Dendritic cell treated with granulocyte-macrophage colony-stimulating factor and Interleukin-4, amounts not matched to agents 40 ng/mL and 50 ng/mL, for 4 days (primary cell): ENCODE measurements around the gene LRRC8D.
"Not testable (repeated sequence)": the region's sequence is repeated elsewhere in the genome, so short reads cannot be mapped to it uniquely, and the experiment has no call there.

Source experiments
- H3K27ac Mint-ChIP-seq: one replicate; pipeline ENCODE4 v1.8.0; 2022; ENCODE audit warnings: mild to moderate bottlenecking, mixed read lengths
- H3K27me3 Mint-ChIP-seq: one replicate; pipeline ENCODE4 v1.8.0; 2022; ENCODE audit warnings: mild to moderate bottlenecking, mixed read lengths
- H3K36me3 Mint-ChIP-seq: one replicate; pipeline ENCODE4 v1.8.0; 2022; ENCODE audit warnings: low read depth, mixed read lengths
- H3K4me1 Mint-ChIP-seq: one replicate; pipeline ENCODE4 v1.8.0; 2022; ENCODE audit warnings: low read depth, mixed read lengths
- H3K4me3 Mint-ChIP-seq: one replicate; pipeline ENCODE4 v1.8.0; 2022; ENCODE audit warnings: mild to moderate bottlenecking, moderate library complexity, mixed read lengths
- H3K9me3 Mint-ChIP-seq: one replicate; pipeline ENCODE4 v1.8.0; 2022; ENCODE audit warnings: mixed read lengths
- intact Hi-C: fragments of 100-400 bp; cut with micrococcal nuclease; formaldehyde crosslinking; loops from one replicate; pipeline ENCODE4 v1.15.0; 2022

The LRRC8D gene

DNA sequence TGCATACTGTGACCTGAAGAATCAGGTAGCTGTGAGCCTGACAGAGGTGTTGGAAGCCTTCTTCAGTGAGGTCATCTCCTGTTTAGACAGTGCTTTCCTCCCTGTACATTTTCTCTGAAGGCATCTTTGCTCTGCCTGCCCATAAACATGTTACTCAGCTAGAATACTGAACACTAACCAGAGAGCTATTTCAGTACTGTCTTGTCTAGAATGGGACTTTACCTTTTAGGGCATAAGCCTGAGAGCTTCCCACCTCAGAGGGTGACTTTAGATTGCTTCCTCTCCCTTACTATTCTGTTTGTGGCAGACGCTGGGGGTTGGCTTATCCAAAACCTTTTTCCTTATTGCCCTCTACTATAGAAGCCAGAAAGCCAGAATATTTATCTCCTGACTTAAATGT lies 150.8 kb downstream of the LRRC8D start:
- intact Hi-C loops: loop anchor here (10.0 kb wide), 1 partner anchor 67 kb away; no protein-coding TSS in a partner anchor
- H3K27ac Mint-ChIP-seq: no peak overlapping the region
- no peaks in the 10 kb centered on the region for H3K36me3 Mint-ChIP-seq
- no peak overlapping the region for H3K4me3 Mint-ChIP-seq
- H3K4me1 Mint-ChIP-seq: peaks cover 66% of the 10 kb centered on the region
- H3K27me3 Mint-ChIP-seq: no peaks in the 10 kb centered on the region
- H3K9me3 Mint-ChIP-seq: no peaks in the 10 kb centered on the region

- Mint-ChIP-seq H3K4me3 (no peak overlapping the region), H3K4me1 (peaks cover 64% of the 10 kb centered on the region), H3K36me3 (no peaks in the 10 kb centered on the region), H3K27me3 (no peaks in the 10 kb centered on the region), H3K9me3 (no peaks in the 10 kb centered on the region), H3K27ac (no peak overlapping the region)
- intact Hi-C loops: loop anchor here (10.0 kb wide), 1 partner anchor 67 kb away; no protein-coding TSS in a partner anchor
These were observed 151.2 kb downstream of the LRRC8D start for GRCh38 chr1:89972024-89972423.

- Mint-ChIP-seq H3K27ac (peak overlapping the region; percentile 95), H3K36me3 (no peaks in the 10 kb centered on the region), H3K9me3 (no peaks in the 10 kb centered on the region), H3K4me3 (no peak overlapping the region), H3K27me3 (no peaks in the 10 kb centered on the region), H3K4me1 (peaks cover 59% of the 10 kb centered on the region)
- intact Hi-C loops: loop anchor here (10.0 kb wide), 1 partner anchor 69 kb away; no protein-coding TSS in a partner anchor
These were observed 152.8 kb downstream of the LRRC8D start for GRCh38 chr1:89973471-89974127.

- Mint-ChIP-seq H3K4me3 (no peak overlapping the region), H3K9me3 (no peaks in the 10 kb centered on the region), H3K27ac (peak overlapping the region; percentile 95), H3K27me3 (no peaks in the 10 kb centered on the region), H3K4me1 (peaks cover 59% of the 10 kb centered on the region), H3K36me3 (no peaks in the 10 kb centered on the region)
- intact Hi-C loops: loop anchor here (10.0 kb wide), 1 partner anchor 69 kb away; no protein-coding TSS in a partner anchor
These were observed 153.4 kb downstream of the LRRC8D start for GRCh38 chr1:89974256-89974655.

DNA sequence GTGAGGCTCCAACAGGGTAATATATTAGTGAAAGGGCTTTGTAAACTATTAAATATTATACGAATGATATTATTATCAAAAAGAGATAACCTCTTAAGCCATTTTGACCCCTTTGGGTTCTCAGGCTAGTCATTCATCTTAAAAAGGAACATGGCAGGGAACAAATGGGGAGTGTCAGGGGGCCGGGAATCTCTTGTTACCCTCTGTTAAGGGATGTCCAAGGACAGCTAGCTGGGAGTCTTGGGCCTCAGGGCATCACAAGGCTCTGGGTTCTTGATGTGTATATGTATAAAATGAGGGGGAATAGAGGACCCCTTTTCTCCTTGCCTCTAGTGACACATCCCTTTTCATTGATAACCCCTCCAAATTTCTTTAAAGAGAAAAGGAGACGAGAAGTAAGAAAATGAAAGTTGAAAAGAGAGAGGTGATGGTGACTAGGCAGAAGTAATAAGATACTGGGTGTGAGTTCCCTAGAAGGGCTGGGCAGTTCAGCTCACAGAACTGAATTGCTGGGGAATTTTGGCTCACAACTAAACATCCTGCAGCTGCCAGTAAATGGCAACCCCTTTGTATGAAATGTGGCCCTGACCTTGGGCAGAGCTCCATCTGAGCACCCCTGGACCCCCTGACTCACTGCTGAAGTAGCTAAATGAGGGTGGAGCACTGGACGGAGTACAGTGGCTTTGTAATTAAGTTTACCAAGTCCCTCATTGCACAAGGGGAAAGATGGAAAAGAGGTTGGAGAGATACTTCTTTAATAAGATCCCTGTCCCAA lies 154.1 kb downstream of the LRRC8D start:
- H3K27me3 Mint-ChIP-seq: no peaks in the 10 kb centered on the region
- peak overlapping the region; percentile 60 for H3K4me3 Mint-ChIP-seq
- peak overlapping the region; percentile 95 for H3K27ac Mint-ChIP-seq
- intact Hi-C loops: loop anchor here (5.0 to 10.0 kb wide), 2 partner anchors 33 to 70 kb away; no protein-coding TSS in a partner anchor
- H3K9me3 Mint-ChIP-seq: no peaks in the 10 kb centered on the region
- no peaks in the 10 kb centered on the region for H3K36me3 Mint-ChIP-seq
- peaks cover 59% of the 10 kb centered on the region for H3K4me1 Mint-ChIP-seq

- Mint-ChIP-seq H3K36me3 (no peaks in the 10 kb centered on the region), H3K4me3 (peak overlapping the region; percentile 13), H3K27ac (peak overlapping the region; percentile 95), H3K27me3 (no peaks in the 10 kb centered on the region), H3K9me3 (no peaks in the 10 kb centered on the region), H3K4me1 (peaks cover 53% of the 10 kb centered on the region)
- intact Hi-C loops: loop anchor here (5.0 to 10.0 kb wide), 2 partner anchors 33 to 71 kb away; no protein-coding TSS in a partner anchor
These were observed 154.8 kb downstream of the LRRC8D start for GRCh38 chr1:89975540-89976125.

GRCh38 chr1:89978755-89979154 lies 157.9 kb downstream of the LRRC8D start:
- Mint-ChIP-seq H3K9me3 (no peaks in the 10 kb centered on the region), H3K4me1 (peaks cover 36% of the 10 kb centered on the region), H3K4me3 (no peak overlapping the region), H3K27ac (no peak overlapping the region), H3K36me3 (no peaks in the 10 kb centered on the region), H3K27me3 (no peaks in the 10 kb centered on the region)
- intact Hi-C loops: loop anchor here (5.0 to 10.0 kb wide), 2 partner anchors 36 to 74 kb away; no protein-coding TSS in a partner anchor

GRCh38 chr1:89980605-89981004 lies 159.8 kb downstream of the LRRC8D start:
- Mint-ChIP-seq H3K27me3 (no peaks in the 10 kb centered on the region), H3K4me1 (peaks cover 24% of the 10 kb centered on the region), H3K36me3 (no peaks in the 10 kb centered on the region), H3K9me3 (no peaks in the 10 kb centered on the region), H3K27ac (no peak overlapping the region), H3K4me3 (no peak overlapping the region)
- intact Hi-C loops: loop anchor here (10.0 kb wide), 1 partner anchor 346 kb away; the partner anchor contains the start of gene LRRC8C

- H3K36me3 Mint-ChIP-seq, H3K9me3 Mint-ChIP-seq, H3K27me3 Mint-ChIP-seq, H3K27ac Mint-ChIP-seq, H3K4me3 Mint-ChIP-seq: not testable (repeated sequence)
- intact Hi-C loops: loop anchor here (10.0 kb wide), 1 partner anchor 348 kb away; the partner anchor contains the start of gene LRRC8C
- H3K4me1 Mint-ChIP-seq: peaks cover 13% of the 10 kb centered on the region
These were observed 162.0 kb downstream of the LRRC8D start for GRCh38 chr1:89982846-89983245.

GRCh38 chr1:89984564-89985116 lies 163.8 kb downstream of the LRRC8D start:
- H3K27ac Mint-ChIP-seq, H3K4me3 Mint-ChIP-seq, H3K27me3 Mint-ChIP-seq, H3K9me3 Mint-ChIP-seq, H3K36me3 Mint-ChIP-seq: not testable (repeated sequence)
- peaks cover 13% of the 10 kb centered on the region for H3K4me1 Mint-ChIP-seq
- intact Hi-C loops: loop anchor here (10.0 kb wide), 1 partner anchor 350 kb away; the partner anchor contains the start of gene LRRC8C

- Mint-ChIP-seq H3K27me3 (no peaks in the 10 kb centered on the region), H3K4me3 (no peak overlapping the region), H3K27ac (no peak overlapping the region), H3K36me3 (no peaks in the 10 kb centered on the region), H3K9me3 (no peaks in the 10 kb centered on the region), H3K4me1 (peaks cover 13% of the 10 kb centered on the region)
- intact Hi-C loops: loop anchor here (2.0 to 10.0 kb wide), 2 partner anchors 143 to 351 kb away; partner anchors contain the start of gene LRRC8C
These were observed 165.2 kb downstream of the LRRC8D start for GRCh38 chr1:89986020-89986419.
